GM19043 (cell line): ENCODE data around the gene CCDC170.

ENCODE experiments used
- ATAC-seq: cut with Tn5 transposase; IDR thresholded peaks from one replicate; pipeline ENCODE4 v1.9.1; 2021; ENCODE audit warnings: low read depth; ENCODE audit not compliant: unreplicated experiment

The CCDC170 gene

DNA sequence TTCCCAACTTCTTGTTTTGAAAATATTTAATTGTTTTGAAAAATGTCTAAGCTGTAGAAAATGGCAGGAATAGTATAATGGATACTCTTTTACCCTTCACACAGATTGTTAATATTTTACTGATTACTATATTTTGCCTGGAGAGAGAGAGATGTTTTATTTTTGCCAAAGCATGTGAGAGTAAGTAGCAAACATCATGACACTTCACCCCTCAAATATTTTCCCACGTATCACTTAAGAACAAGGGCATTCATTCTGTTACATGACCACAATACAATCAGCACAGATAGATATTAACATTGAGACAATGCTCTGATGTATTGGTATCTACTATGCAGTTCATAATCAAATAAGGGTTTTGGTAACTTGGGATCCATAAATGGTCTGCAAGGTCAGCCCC lies 116.5 kb downstream of the CCDC170 start:
- ATAC-seq: no peak

DNA sequence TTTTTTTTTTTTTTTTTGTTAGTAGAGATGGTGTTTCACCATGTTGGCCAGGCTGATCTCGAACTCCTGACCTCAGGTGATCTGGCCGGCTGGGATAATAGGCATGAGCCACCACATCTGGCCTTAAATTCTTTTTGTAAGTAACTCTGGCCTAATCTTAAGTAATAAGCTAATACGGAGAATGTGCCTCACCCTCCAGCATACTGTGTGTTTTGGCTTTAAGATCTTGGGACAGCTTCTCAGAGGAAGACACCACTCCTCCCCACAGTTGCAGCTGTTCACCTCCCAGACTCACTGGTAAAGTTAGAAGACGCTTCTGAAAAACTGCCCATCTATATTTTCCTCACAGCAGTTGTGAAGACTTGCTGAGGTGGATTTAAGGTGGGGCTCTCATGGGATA lies 120.8 kb downstream of the CCDC170 start:
- no peak for ATAC-seq

DNA sequence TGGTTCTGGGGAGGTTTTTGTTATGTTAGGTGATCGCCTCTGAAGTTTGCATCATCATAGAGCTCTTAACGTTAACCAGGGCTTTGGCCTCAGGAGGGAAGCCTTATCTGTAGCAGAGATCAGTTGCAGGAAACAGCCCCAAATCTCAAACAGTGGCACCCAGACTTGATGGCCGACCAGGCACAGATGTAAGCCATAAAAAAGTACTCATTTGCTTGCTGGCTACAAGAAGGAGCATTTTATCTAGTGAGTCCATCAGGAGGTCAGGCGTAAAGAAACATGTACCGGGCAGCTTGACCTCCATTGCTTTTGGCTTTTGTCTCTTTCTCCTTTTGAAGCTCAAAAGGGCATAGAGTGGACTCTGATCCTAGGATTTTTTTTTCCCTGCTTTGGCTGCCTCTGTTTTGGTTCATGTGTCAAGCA lies 122.3 kb downstream of the CCDC170 start:
- ATAC-seq: no peak

DNA sequence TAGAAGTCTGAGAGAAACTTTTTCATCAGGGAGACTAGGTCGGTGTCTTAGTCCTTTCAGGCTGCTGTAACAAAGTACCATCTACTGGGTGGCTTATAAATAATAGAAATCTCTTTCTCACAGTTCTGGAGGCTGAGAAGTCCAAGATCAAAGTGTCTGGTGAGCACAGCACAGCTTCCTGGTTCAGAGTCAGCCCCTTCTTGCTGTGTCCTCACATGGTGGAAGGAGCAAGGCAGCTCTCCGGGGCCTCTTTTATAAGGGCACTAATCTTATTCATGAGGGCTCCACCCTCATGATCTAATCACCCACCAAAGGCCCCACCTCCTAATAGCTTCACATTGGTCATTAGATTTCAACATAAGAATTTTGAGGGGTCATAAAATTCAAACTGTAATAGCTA lies 122.8 kb downstream of the CCDC170 start:
- no peak for ATAC-seq

DNA sequence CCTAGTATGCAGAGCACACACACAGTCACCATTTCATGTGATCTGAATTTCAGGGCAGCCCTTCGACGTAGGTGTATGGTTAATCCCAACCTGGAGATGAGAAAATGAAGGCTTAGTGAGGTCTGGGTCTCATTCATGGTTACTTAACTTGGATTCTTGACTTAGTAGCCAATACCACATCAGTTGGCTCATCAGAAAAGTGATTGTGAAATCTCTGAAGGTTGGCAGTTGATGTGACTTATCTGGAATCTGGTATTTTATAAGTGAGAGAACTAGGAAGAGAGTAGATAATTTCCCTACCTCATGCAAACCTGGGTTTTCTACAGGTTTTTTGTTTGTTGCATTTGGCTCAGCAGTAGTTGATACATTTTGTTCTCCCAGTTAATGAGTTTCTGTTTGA lies 123.7 kb downstream of the CCDC170 start:
- no peak for ATAC-seq

DNA sequence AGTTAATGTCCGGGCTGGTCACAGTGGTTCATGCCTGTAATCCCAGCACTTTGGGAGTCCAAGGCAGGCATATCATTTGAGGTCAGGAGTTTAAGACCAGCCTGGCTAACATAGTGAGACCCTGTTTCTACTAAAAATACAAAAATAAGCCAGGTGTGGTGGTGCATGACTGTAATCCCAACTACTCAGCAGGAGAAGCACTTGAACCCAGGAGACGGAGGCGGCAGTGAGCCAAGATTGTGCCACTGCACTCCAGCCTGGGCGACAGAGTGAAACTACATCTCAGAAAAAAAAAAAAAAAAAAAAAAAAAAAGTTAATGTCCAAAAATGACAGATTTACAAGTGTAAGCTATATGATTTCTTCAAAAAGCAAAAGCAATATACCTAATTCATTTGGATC lies 124.9 kb downstream of the CCDC170 start:
- no peak for ATAC-seq

DNA sequence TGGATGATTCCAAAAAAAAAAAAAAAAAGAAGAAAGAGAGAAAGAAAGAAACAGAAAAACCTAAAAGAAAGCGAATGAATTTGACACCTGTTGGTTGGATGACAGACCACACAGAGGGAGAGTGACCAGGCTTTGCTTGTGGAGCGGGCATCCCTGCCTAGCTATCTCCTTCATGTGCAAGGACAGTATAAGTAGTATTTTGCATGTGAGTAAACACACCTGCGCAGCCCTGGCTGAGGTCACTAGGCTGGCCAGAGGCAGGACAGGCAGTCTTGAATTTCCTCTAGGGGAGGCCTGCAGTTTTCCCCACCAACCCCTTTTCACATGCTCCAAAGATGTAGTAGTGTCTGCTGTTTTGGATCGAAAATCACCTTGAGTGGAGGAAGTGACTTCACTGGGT lies 126.4 kb downstream of the CCDC170 start:
- ATAC-seq: no peak

DNA sequence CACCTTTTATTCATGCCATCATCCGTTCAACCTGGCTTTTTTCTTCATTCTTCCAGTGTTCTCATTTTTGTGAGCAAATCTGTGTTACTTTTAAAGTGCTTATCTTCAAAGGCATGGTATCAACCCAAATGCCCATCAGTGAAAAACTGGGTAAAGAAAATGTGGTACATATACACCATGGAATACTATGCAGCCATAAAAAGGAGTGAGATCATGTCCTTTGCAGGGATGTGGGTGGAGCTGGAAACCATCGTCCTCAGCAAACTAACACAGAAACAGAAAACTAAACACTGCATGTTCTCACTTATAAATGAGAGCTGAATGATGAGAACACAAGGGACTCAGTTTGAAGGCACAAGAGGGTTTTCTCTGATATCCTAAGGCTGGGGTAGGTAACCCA lies 130.3 kb downstream of the CCDC170 start:
- ATAC-seq: no peak

DNA sequence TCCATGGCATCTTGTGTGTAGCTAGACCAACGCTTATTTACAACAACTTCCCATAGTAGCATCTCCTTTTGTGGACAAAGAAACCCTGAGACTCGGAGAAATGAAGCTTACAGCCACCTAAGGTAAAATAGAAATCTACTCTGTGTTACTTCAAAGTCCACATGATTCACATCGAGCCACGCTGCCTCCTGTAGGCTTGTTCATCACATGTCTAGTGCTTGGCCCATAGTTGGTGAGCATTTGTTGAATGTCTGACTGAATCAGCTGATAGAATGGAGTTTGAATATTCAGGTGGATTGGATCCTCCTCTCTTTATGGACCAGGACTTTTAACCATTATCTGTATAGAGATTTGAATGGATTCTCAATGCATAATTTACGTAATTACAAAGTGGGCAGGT lies 130.7 kb downstream of the CCDC170 start:
- no peak for ATAC-seq

DNA sequence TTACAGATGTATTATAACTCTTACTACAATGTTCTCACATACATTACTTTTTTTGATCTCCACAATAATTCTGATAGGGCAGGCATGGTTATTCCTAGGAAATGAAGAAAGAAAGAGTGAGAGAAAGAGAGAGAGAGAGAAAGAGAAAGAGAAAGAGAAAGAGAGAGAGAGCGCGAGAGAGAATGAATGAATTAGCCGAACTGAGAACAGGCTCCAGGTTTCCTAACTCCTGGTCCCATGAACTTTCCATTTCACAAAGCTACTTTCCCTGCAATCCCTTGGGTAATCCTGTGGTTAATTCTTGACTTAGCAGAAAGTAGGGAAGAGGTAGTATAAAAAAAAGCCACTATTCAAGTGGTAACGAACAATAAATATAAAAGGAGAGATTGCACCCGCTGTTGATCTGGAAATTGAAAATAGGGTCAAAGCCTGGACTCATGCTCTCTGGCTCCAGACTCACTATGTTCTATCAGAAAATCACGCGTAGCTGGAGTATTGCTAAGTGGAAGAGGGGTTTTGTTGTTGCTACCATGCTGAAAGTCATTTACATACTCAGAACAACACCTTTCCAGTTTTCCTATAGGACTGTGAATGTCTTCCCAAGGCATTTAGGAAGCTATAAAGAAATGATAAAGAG lies 131.2 kb downstream of the CCDC170 start:
- ATAC-seq: no peak

DNA sequence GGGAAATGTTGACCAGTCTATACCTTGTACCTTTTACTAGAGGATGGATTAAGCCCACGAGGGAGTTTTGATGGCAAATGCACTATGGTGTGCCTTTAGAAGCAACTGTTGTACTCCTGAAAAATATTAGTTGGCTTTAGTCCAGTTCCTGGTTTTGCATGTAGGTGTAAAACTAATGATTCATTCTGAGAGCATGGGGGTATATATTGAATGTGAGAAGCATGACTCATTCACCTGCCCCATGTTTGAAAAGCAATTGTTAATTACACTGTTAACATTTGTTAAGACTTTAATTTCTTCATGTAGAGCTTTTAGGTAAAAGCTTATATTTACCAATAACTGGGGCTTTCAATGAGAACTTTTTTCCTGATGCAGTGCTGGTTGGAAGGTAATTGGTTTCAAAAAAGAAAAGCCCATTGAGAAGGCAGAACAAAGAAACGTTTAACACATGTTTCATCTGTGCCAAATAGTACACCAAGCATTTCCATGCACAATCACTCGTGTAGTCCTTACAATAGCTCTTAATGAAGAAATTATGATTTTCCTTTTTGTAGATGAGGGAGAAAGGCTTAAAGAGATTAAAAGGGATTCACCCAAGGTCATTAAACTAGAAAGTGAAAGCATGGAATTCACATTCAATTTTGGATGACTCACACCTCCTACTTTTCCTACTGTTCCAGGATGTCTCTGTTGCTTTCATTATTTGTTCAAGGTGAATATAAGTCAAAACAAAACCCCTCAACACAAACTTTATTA lies 134.1 kb downstream of the CCDC170 start:
- ATAC-seq: no peak

DNA sequence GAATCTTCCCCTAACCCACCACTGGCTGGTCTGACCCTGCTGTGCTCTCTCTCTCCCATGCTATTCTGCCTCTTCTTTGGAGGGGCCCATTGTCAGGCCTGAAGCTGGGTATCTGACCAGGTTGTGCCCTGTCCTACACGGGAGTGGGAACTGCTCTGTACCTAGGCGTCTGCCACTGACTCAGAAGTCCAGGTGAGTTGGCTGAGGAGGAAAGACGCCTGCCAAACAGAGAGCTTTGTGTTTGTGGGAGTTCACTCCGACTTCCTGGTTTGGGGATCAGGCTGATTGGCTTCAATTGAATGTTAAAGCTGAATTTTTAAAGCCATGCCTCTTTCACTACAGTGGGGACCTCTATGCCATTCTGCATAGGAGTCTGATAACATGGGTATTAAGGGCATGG lies 136.0 kb downstream of the CCDC170 start:
- no peak for ATAC-seq

DNA sequence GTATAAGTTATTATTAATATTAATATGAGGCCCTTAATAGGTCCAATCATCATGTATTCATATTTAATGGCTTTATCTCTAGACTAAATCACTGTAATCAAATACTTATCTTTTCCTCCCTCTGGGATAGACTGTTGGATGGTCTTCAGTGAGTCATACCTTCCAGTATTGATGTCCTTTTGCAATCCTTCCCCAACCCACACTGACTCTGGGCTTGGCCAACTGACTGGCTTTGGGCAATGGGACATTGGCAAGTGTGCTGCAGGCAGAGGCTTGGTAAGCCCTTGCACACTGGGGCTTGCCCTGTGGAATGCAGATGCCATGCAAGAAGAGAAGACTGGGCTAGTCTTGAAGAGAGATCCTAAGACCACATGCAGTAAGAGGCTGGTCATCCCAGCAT lies 136.6 kb downstream of the CCDC170 start:
- ATAC-seq: no peak

DNA sequence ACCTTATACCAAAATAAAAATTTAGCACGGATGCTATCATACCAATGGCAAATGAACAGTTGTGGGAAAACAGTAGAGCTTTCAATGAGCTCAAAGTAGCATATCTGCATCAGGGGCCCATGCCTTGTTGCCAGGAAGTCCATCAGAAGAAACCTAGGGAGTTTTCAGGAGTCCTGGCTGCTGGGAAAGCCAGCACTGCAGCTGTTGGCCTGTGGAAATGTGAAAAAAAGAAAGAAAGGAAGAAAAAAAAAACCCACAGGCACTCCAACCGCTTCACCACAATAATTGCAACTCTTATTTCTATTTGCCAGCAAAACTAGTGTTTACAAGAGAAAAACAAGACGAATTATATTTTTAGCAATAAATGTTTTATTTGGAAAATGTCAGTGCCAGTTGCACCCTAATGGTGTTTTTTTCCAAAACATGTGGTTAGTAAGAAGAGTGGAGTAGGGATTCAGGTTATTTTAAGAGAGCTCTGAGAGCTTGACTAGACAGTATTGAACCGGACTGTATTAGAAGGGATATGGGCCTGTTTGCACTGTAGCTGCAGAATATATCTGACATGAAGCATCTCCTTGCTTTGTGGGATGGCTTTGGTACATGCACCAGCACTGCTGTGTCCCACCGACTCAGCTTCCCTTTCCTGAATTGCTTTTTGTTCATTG lies 137.3 kb downstream of the CCDC170 start:
- ATAC-seq: no peak

DNA sequence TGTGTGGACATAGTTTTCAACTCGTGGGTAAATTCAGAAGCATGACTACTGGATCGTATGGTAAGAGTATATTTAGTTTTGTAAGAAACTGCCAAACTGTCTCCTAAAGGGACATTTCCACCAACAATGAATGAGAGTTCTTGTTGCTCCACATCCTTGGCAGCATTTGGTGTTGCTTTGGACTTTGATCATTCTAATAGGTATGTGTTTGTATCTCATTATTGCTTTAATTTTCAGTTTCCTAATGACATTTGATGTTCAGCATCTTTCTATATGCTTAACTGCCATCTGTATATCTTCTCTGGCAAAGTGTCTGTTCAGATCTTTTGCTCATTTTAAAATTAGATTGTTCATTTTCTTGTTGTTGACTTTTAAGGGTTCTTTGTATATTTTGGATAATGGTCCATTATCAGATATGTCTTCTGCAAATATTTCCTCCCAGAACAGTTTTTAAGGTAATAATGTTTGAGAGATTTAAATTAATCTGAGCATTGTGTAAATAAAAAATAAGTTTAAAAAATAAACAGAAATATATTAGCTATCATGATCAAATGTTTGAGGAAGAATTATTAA lies 138.7 kb downstream of the CCDC170 start:
- no peak for ATAC-seq

DNA sequence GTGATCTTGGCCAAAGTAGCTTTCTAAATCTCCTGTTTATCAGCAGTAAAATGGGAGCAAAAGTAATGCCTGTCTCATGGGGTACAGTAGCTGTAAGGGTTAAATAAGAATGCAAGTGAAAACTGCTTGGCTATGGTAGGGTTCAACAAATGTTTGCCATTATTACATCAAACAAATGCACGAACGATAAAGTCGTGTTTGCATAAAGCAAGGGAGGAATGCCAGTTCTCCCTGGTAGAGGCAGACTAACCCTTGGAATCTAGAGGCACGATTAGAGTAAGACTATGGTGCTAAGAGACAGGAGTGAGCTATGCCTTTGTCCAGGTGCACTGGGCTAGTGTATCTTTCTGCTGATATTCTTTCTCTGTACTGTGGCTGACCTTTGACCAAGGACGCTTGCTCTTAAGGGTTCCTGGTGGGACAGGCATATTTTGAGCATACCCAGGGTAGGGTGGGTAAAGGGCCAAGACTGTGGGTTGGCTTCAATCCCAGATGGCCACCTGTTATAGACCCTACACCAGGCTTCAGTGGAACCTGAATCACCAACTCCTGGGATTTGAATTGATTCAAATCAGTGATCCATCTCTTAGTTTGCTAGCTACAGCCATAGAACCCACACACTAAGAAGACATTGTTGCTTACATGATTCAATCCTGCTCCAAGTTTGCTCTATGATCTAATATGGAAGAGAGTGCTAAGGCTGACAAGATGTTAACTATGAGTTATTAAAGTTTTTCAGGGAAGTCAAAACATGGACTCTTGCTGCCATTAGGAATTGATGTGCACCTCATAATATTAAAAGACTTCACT lies 139.9 kb downstream of the CCDC170 start:
- no peak for ATAC-seq

DNA sequence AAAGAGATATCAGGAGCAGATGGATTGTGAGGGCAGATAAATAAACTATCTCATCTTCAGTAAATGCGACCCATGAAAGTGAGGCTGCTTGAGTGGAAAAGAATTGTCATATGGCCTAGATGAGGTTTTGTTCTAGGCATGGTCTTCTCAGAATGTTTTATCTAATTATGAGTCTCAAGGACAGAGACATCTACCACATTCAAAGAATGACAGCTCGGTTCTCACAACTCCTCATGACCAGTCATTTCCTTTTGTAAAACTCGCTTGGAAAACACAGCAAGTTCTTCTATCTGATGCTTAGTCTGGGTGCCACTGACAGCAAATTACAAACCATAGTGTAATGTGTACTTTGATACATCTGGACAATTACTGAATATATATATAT lies 140.5 kb downstream of the CCDC170 start:
- ATAC-seq: no peak

DNA sequence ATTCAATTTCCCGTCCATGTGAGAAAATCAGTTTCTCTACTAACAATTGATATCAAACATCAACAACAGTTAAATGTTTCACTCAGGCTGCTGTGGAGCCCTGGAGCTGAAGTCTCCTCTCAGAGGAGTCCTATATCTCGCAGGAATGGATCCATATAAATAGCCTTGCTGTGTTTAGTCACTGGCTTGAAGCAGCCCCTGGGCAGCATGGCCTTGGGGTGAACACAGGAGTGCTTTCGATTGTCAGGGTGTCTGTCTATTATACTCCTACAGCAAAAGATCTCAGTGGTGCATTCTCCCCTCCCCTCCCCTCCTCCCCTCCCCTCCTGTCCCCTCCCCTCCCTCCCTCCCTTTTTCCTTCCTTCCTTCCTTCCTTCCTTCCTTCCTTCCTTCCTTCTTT lies 141.9 kb downstream of the CCDC170 start:
- no peak for ATAC-seq

DNA sequence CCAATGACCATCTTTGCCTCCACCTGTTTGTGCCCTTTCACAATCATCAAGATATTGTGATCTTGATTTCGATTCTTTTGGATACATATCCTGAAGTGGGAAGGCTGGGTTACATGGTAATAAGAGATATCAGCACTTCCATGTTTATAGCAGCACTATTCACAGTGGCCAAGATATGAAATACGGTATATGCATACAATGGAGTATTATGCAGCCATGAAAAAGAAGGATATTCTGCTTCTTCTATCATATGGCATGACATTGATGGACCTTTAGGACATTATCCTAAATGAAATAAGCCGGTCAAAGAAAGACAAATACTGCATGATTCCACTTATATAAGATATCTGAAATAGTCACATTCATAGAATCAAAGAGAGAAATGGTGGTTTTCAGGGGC lies 144.0 kb downstream of the CCDC170 start:
- no peak for ATAC-seq

DNA sequence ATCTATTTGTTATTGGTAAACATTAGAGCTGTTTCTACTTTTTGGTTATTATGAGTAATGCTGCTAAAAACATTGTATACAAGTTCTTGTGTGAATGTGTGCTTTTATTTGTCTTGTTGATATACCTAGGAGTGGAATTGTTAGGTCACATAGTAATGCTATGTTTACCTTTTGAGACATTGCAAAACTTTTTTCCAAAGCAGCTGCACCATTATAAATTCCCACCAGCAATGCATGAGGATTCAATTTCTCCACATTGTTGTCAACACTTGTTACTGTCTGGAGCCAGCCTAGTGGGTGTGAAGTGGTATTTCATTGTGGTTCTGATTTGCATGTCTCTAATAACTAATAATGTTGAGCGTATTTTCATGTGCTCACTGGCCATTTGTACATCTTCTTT lies 145.9 kb downstream of the CCDC170 start:
- no peak for ATAC-seq

DNA sequence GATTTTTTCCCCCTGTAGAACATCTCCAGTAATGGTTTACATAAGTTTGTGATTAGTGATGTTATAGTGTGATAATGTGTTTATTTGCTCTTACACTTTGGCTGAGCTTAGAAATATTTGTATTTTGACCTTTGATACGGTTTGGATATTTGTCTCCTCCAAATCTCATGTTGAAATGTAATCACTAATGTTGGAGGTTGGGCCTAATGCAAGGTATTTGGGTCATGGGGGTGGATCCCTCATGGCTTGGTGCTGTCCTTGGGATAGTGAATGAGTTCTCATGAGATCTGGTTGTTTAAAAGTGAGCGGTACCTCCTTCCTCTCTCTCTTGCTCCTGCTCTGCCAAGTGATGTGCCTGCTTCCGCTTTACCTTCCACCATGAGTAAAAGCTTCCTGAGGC lies 147.2 kb downstream of the CCDC170 start:
- ATAC-seq: no peak
